HCT116 (cell line): Measurements from ENCODE around the gene USP12. TPM values are rescaled to one million over a fixed set of nuclear protein-coding genes. Genes with fewer than 3 reads are reported as not detected.

ENCODE experiments used
- ATAC-seq: fragments of 200-7000 bp; cut with Tn5 transposase; 2 replicates; pipeline ENCODE4 v1.9.1; 2020; ENCODE audit warnings: mild to moderate bottlenecking, moderate library complexity
- BruUV-seq: library from RNA; stranded (reverse); fragments of 400-500 nt; replicated peaks from 2 replicates; lab custom pipeline; 2021; lab: Mats Ljungman, UMichigan
- CTCF ChIA-PET: fragments of 300-600 bp; sonication (Branson Sonifier 250); formaldehyde crosslinking; loops from one replicate; lab custom pipeline; 2021; ENCODE audit warnings: antibody characterized with exemption; lab: Charles Lee
- POLR2A ChIA-PET: fragments of 300-600, 350-600 bp; sonication (Branson Sonifier 250); formaldehyde crosslinking; loops from one replicate; lab custom pipeline; 2021; ENCODE audit warnings: antibody characterized with exemption; lab: Charles Lee
- RAD21 ChIA-PET, 2 experiments: fragments of 300-600 bp; sonication (Branson Sonifier 250); formaldehyde crosslinking; loops; one replicate each; lab custom pipeline; 2023; ENCODE audit warnings: low total read pairs in 2 of 2; ENCODE audit not compliant: uncharacterized antibody in 2 of 2, unreplicated experiment in 2 of 2, low non-redundant PET in 1 of 2; lab: Charles Lee
- DNase-seq: peaks from one replicate; pipeline ENCODE4 v3.0.0-alpha.2; 2010; ENCODE audit warnings: low read depth, low spot score
- H2AFZ ChIP-seq: fragments of 200-600 bp; shearing (Covaris generic), sonication (generic); 2 replicates; pipeline ENCODE4 v1.6.1; 2017; ENCODE audit warnings: low read depth, mixed run types, mixed read lengths, antibody characterized with exemption, low read length; ENCODE audit not compliant: poor library complexity, severe bottlenecking
- H3K27ac ChIP-seq: 2 replicates; pipeline ENCODE4 v1.5.1; 2012; ENCODE audit warnings: low read depth, low read length
- H3K27me3 ChIP-seq: fragments of 200-600 bp; sonication (generic); 2 replicates; pipeline ENCODE4 v1.6.1; 2016; ENCODE audit warnings: mixed run types, low read length, mixed read lengths; ENCODE audit not compliant: insufficient read depth
- H3K36me3 ChIP-seq, 2 experiments: fragments of 200-500 bp in 1 of 2; fragments of 200-600 bp in 1 of 2; sonication (Bioruptor generic) in 1 of 2; sonication (generic) in 1 of 2; 2 replicates each; pipeline versions ENCODE4 v1.5.1 to v1.6.1; 2014 to 2016; ENCODE audit warnings: low read length in 2 of 2, inconsistent platforms in 1 of 2, mixed read lengths in 1 of 2, mixed run types in 1 of 2; ENCODE audit not compliant: insufficient read depth in 2 of 2, control insufficient read depth in 1 of 2
- H3K4me1 ChIP-seq, 2 experiments: fragments of 200-600 bp in 1 of 2; sonication (generic) in 1 of 2; 2 replicates each; pipeline versions ENCODE4 v1.5.1 to v1.6.1; 2012 to 2017; ENCODE audit warnings: low read length in 2 of 2, inconsistent platforms in 1 of 2, mild to moderate bottlenecking in 1 of 2, mixed read lengths in 1 of 2, mixed run types in 1 of 2, moderate library complexity in 1 of 2; ENCODE audit not compliant: insufficient read depth in 2 of 2, control insufficient read depth in 1 of 2
- H3K4me2 ChIP-seq: fragments of 200-600 bp; sonication (generic); 2 replicates; pipeline ENCODE4 v1.6.1; 2017; ENCODE audit warnings: mixed run types, low read length, mixed read lengths
- H3K4me3 ChIP-seq, 2 experiments: fragments of 200-600 bp in 1 of 2; sonication (generic) in 1 of 2; replicated peaks in 1 of 2; 2 replicates each; pipeline ENCODE4 v1.5.1; 2011 to 2016; ENCODE audit warnings: low read length in 2 of 2, control low read depth in 1 of 2, low read depth in 1 of 2, mild to moderate bottlenecking in 1 of 2, mixed read lengths in 1 of 2, mixed run types in 1 of 2
- H3K79me2 ChIP-seq: fragments of 200-600 bp; sonication (generic); 2 replicates; pipeline ENCODE4 v1.6.1; 2017; ENCODE audit warnings: mild to moderate bottlenecking, mixed run types, low read length, moderate library complexity, mixed read lengths; ENCODE audit not compliant: insufficient read depth
- H3K9ac ChIP-seq: fragments of 200-600 bp; sonication (generic); 2 replicates; pipeline ENCODE4 v1.6.1; 2016; ENCODE audit warnings: low read length, mixed read lengths
- H3K9me2 ChIP-seq: fragments of 200-600 bp; sonication (generic), shearing (Covaris generic); 2 replicates; pipeline ENCODE4 v1.6.1; 2017; ENCODE audit warnings: mixed run types, mild to moderate bottlenecking, moderate library complexity; ENCODE audit not compliant: insufficient read depth
- H3K9me3 ChIP-seq, 2 experiments: fragments of 200-500 bp in 1 of 2; fragments of 200-600 bp in 1 of 2; sonication (Bioruptor generic) in 1 of 2; sonication (generic) in 1 of 2; 2 replicates each; pipeline ENCODE4 v1.6.1; 2014 to 2017; ENCODE audit warnings: low read length in 2 of 2, mixed read lengths in 2 of 2, inconsistent platforms in 1 of 2, low read depth in 1 of 2, mild to moderate bottlenecking in 1 of 2, mixed run types in 1 of 2, moderate library complexity in 1 of 2; ENCODE audit not compliant: control insufficient read depth in 1 of 2, insufficient read depth in 1 of 2
- H4K20me1 ChIP-seq: fragments of 200-600 bp; sonication (generic), shearing (Covaris generic); 2 replicates; pipeline ENCODE4 v1.6.1; 2017; ENCODE audit warnings: mixed run types, mild to moderate bottlenecking, moderate library complexity; ENCODE audit not compliant: insufficient read depth
- CEBPB ChIP-seq: IDR thresholded peaks from 2 replicates; pipeline ENCODE4 v1.6.1; 2012; ENCODE audit warnings: low read depth
- EGR1 ChIP-seq: IDR thresholded peaks from 2 replicates; pipeline ENCODE4 v1.6.1; 2012; ENCODE audit warnings: low read depth
- JUND ChIP-seq: IDR thresholded peaks from 2 replicates; pipeline ENCODE4 v1.6.1; 2012
- RAD21 ChIP-seq: IDR thresholded peaks from 2 replicates; pipeline ENCODE4 v1.6.1; 2012; ENCODE audit warnings: low read depth, mild to moderate bottlenecking
- REST ChIP-seq: IDR thresholded peaks from 2 replicates; pipeline ENCODE4 v1.6.1; 2012; ENCODE audit warnings: low read depth
- SP1 ChIP-seq: IDR thresholded peaks from 2 replicates; pipeline ENCODE4 v1.6.1; 2012; ENCODE audit warnings: low read depth
- SRF ChIP-seq: IDR thresholded peaks from 2 replicates; pipeline ENCODE4 v1.6.1; 2012; ENCODE audit warnings: low read depth
- YY1 ChIP-seq: IDR thresholded peaks from 2 replicates; pipeline ENCODE4 v1.6.1; 2011; ENCODE audit warnings: low read length, low read depth, moderate library complexity, mild to moderate bottlenecking; ENCODE audit not compliant: insufficient replicate concordance; ENCODE audit errors: extremely low read depth
- ZFX ChIP-seq: fragments of 450-650 bp; IDR thresholded peaks from 2 replicates; pipeline ENCODE4 v1.6.1; 2017
- ZNF274 ChIP-seq: fragments of 200-500 bp; sonication (Bioruptor generic); IDR thresholded peaks from 2 replicates; pipeline ENCODE4 v1.6.1; 2014; ENCODE audit warnings: mild to moderate bottlenecking, low read depth, low read length, inconsistent platforms
- intact Hi-C: fragments of 100-400 bp; cut with micrococcal nuclease; formaldehyde crosslinking; loops from 2 replicates; pipeline ENCODE4 v1.10.0; 2022
- total RNA-seq: library from RNA; stranded (reverse); gene quantifications from one replicate; pipeline ENCODE4 v1.2.1, GENCODE V29; 2021; ENCODE audit not compliant: unreplicated experiment
- TF ChIP-seq, protein P1 (sequence below), 3 experiments: fragments of 200-600 bp in 1 of 3; sonication (generic) in 1 of 3; IDR thresholded peaks in 2 of 3; conservative IDR thresholded peaks in 1 of 3; 2 replicates each; pipeline ENCODE4 v1.5.1; 2012 to 2017; ENCODE audit warnings: low read depth in 2 of 3, low read length in 2 of 3, antibody characterized with exemption in 1 of 3, borderline replicate concordance in 1 of 3, control low read depth in 1 of 3, mild to moderate bottlenecking in 1 of 3, mixed read lengths in 1 of 3, mixed run types in 1 of 3, moderate library complexity in 1 of 3; ENCODE audit not compliant: insufficient read depth in 1 of 3

USP12 gene
- total RNA-seq, 1 experiment from 2014 or later: 28.3 TPM

DNA sequence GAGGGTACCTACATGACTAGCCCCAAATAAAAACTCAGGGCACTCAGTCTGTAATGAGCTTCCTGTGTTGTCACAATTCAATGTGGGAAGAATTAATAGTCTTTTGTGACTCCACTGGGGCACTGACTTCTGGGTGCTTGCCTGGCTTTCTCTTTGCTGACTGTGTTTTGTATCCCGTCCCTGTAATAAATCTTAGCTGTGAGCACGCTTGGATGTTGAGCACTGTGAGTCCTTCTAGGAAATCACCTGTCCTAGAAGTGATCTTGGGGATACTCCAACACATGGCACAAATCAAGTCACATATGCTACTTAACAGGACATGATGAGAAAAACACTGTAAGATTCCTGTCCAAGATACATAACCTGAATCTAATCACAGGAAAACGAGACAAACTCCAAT, 83.0 kb downstream of the USP12 start:
- Histone ChIP-seq H3K79me2 (peaks cover 8% of the 10 kb centered on the region; the same call in 1 of the 2 replicates), H3K27me3 (no peaks in the 10 kb centered on the region), H2AFZ (no peak overlapping the region), H3K4me3 (no peak overlapping the region), H3K9me2 (no peaks in the 10 kb centered on the region), H4K20me1 (no peaks in the 10 kb centered on the region)
- CTCF ChIA-PET: no interaction called here
- no peak for DNase-seq
- RAD21 ChIA-PET: no interaction called here
- ATAC-seq: no peak
- TF ChIP-seq ZFX (no peak), RAD21 (no peak), YY1 (no peak), ZNF274 (no peak), CEBPB (no peak), EGR1 (no peak), SP1 (no peak), JUND (no peak), SRF (no peak), REST (no peak)
- TF ChIP-seq, protein P1, sequence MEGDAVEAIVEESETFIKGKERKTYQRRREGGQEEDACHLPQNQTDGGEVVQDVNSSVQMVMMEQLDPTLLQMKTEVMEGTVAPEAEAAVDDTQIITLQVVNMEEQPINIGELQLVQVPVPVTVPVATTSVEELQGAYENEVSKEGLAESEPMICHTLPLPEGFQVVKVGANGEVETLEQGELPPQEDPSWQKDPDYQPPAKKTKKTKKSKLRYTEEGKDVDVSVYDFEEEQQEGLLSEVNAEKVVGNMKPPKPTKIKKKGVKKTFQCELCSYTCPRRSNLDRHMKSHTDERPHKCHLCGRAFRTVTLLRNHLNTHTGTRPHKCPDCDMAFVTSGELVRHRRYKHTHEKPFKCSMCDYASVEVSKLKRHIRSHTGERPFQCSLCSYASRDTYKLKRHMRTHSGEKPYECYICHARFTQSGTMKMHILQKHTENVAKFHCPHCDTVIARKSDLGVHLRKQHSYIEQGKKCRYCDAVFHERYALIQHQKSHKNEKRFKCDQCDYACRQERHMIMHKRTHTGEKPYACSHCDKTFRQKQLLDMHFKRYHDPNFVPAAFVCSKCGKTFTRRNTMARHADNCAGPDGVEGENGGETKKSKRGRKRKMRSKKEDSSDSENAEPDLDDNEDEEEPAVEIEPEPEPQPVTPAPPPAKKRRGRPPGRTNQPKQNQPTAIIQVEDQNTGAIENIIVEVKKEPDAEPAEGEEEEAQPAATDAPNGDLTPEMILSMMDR (IDR thresholded peaks at IDR 0.05 in 2 of 3, conservative IDR thresholded peaks at IDR 0.05 in 1 of 3; ENCODE audit: borderline replicate concordance in 1 of 3, insufficient read depth in 1 of 3, low read depth in 2 of 3, low read length in 2 of 3): no peak
- TF ChIP-seq, all 23 proteins: peak for 0
- Histone ChIP-seq H3K4me1 (no peaks in the 10 kb centered on the region), H3K27ac (no peak overlapping the region), H3K36me3 (peaks cover 0 to 12% of the 10 kb centered on the region in 2 experiments; a peak in 1 of 4 replicates), H3K9ac (no peak overlapping the region), H3K9me3 (no peaks in the 10 kb centered on the region), H3K4me2 (no peak overlapping the region)
- BruUV-seq: no TSS peak
- intact Hi-C loops: no loop called here
- POLR2A ChIA-PET: no interaction called here
